GM18508 (cell line): ENCODE data around the gene GABARAP.

Experiments
- ATAC-seq: cut with Tn5 transposase; IDR thresholded peaks from one replicate; pipeline ENCODE4 v1.9.1; 2021; ENCODE audit warnings: moderate number of reproducible peaks; ENCODE audit not compliant: insufficient read depth, unreplicated experiment

Gene GABARAP

DNA sequence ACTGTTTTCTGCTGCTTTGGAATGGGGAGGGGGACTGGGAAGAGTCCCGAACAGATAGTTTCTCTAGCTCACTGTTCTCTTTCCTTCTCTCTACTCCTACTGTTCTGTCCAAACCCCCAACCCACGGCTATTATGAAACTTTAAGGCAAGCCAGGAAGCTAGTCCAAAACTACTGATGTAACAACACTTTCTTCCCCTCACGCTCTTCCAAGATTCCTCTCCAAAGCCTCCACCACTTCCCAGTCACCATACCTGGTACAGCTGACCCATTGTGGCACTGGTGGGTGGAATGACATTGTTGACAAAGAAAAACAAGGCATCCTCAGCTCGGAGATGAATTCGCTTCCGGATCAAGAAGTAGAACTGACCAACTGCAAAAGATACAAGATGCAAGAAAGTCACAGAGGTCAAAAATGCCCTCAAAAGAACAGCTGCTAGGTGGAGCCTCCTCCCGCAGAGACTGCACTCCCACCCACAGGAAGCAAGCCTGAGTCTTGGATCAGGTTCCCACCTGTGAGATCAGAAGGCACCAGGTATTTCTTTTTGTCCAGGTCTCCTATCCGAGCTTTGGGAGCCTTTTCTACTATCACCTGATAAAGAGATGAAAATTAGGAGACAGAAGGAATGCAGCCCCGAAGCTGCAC is 1.0 kb downstream of the GABARAP start:
- ATAC-seq = no peak

DNA sequence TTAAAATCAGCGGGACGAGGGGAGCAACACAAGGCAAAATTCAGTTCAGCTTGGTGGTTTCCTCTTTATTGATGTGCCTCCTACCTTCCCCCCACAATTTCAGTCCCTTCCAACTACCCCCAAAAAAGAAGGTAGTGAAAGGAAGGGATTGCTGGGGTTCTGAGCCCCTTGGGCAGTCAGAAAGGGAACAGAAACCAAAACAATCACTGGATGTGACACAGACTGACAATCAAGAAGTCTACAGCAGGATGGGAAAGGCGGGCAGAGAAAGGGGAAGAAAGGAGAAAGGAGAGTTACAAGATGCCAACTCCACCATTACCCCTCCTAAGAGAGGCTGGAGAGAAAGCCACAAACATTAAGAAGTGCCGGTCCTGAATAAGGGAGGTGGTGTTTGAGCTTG is 1.9 kb downstream of the GABARAP start:
- no peak for ATAC-seq

DNA sequence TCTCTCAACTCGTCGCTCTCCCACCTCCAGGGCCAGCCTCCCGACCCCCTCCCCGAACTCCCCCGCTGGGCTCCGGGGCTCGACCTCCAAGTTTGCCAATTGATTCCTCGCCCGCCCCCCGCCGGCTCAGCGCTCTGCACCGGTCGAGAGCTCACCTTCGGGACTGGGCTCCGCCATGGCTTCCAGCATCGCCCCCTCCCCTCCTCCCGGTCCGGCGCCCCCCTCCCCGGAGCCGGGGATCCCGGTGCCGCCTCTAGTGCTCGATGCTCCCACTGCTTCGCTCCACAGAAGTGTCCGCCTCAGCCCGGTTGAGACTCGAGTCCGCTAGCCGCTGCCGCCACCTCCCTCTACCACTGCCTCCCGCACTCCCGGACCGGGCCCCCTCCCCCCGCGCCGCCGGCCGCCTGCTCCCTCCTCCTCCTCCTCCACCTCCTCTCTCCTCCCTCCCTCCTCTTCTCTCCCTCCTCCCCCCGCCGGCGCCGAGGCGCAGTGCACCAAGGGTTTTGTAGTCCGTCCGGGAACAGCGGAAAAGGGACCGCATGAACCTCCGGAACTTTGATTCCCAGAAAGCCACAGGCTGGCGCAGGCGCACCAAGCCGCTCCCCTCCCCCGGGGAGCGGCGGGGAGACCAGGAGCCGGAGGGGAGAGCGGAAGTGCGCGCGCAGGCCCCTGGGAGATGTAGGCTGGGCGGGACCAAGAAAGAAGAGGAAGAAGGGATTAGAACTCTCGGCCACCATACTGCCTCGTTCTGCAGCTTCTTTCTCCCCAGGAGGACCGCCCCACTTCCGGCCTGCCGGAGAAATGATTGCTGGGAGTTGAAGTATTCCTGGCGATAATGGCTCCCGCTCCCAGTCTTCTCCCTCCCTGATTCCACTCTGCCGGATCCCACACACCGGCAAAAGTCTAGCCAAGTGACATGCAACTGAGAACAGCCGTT is 2.9 kb downstream of the GABARAP start, which contains the start of gene PHF23:
Gene PHF23, minus strand, starts transcription at position 367 of the 937 bp plus-strand sequence. Its CDS starts 178 bp downstream, at position 189.
- no peak for ATAC-seq

DNA sequence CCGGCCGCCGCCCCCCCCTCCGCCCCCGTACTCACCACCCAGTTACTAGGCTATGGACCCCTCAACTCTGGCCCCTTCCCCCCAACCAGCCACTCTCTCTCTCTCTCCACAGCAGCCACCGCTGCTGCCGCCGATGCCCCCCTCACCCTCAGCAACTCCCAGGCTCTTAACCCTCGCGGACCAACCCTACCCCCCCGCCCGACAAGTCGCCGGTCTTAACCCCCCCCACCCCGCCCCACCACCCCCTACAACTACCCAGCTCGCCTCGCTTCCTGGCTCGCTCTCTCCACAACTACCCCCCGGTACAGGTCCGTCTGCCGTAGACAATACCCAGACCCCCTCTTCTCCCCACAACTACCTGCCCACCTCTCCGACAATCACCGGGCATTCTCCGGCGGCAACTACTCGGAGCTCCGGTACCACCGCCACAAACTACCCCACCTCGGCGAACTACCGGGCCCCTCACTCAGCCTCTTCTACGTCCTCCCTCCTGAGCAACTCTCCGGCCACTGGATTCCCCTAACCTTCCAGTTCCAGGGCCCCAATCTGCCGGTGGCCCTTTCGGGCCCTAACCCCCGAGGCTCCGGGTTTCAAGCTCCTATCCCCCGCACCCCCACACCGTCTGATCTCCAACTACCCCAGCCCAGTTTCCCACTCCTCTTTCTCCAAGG is 3.7 kb downstream of the GABARAP start:
- no peak for ATAC-seq

DNA sequence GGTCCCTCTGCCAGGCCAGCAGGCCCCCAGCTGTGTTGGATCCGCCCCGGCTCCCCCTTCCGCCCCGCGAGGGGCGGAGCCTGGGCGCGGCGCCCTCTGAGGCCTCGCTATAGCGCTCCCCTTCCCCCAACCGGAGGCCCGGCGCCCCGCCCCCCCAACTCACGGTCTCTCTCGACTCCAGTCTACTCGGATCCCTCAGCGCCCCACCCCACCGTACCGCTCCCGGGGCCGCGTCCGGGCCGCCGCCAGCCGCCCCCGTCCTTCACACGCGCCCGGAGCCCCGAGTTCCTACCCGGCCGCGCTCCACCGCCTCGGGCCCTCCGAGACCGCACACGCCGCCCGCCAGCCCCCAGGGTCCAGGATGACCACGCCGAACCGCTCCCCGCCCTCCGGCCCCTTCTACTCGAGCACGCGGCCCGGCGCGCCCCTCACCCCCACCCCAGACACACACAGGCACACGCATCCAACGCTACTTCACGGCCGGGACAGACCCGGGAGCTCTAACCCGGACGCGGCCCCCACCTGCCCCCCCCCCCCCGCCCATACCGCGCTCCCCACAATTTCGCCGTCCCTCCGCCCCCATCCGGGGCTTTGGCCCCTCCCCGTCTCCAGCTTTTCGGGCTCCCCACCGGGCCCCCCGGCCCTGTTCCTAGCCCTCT is 4.4 kb downstream of the GABARAP start:
- ATAC-seq = no peak

DNA sequence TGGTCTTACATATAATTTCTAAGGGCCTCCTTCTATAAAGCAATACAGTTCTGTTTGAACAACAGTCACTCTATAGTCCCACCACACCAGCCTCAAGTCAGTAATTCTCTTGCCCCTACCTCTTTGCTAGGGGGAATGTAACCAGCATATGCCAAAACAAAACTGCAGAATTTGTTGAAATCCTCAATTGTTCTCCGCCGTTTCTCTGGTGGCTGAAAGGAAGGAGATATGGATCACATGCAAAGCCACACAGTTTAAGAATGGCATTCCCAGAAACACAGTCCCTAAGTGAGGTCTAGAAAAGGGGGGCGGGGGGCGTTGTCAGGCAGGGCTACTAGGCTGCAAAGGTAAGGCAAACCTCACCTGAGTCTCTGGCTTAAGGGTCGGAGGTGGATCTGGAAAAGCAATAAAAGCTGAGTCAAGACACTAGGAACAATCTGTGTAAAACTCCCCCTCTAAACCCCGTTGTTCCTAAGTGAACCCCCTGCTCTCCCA is 4.9 kb downstream of the GABARAP start:
- no peak for ATAC-seq

DNA sequence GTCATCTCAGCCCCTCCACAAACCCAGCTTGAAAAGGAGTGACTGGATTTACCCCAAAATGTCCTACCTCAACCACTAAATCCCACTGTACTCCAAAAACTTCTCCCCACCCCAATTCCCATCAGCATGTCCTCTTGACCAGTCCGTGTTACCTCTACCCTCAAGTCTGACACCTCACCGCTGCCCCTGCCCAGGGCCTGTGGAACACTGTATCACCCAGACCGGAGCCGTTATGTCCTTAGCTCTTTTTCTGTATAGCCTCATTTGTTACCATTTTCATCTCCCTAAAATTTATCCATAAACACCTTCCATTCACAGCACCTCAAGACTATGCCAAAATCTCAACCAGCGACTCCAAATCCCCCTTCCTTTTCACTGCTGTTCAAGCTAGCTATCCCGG is 5.4 kb downstream of the GABARAP start:
- no peak for ATAC-seq

DNA sequence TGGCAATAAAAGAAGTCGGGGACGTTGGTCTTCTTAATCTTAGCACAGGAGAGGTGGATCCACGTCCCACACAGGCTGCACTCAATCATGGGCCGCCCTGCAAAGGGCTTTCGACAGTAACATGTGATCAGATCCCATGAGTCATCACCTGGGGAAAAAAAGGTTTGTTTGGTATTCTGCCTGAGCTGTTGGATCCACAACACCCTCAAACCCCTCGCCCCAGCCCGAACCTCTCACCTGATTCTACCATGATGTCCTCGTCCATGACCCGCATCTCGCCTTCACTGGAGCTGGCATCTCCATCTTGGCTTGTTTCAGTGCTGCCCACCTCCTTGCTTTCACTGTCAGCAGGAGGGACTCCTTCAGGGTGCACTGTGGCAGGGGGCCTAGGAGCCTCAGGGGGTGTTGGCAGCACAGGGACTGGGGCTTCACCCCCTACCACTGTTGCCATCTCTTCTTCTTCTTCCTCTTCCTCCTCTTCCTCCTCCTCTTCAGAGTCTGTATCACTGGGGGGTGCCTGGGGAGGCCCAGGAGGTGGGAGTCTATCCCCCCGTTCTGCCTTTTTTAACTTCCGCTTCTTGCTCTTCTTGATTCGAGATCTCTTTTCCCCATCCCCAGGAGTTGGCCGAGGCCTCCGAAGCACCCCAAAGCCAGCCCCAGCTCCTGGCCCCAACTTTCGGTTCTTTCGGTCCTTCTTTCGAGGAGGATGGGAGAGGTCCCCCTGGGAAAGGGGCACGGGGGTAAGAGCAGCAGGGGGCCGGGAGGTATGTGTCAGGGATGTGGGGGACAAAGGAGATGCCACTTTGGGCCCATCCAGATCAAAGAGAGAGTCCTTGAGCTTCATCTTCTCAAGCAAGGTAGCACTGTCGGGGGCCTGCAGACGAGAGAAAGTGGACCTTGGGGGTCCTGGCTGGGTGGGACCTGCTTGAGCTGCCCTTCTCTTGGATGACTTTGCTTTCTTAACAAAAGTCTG is 6.3 kb downstream of the GABARAP start:
- no peak for ATAC-seq

DNA sequence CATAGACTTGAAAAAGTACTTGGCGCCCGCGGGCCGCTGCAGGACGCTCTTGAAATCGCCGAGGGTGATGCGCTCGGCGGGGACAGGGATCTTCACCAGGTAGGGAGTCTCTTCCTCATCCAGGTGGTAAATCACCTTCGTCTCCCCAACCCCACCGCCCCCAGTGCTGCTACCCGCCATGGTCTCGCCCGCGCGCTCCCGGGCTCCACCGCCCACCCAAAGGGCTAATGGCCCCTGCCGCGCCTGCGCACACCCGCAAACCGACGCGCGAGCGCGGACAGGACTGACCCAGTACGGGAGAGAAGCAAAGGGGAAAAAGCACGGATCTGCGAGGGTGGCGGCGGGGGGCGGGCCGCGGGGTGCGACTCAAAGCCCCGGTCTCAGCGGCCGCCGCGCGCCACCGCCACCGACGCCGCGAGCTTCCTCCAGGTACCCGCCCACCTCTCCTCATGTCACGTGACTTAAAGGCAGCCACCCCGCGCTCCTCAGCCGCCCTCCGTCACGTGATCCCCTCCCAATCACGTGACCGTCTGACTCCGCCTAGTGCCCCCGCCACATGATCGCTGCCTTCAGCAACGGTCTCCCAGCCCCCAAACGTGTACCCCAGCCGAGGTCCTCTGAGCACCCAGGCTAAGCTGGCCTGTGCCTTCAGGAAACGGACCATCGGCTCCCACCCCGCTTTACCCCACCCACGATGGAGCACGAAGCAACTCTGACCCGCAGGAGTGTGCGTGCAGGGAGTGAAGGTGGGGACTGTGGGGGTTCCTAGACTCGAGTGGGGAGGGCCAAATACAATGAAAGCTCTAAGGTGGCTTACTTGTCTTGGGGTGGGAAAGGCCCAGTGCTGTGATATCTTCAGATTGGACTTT is 7.9 kb downstream of the GABARAP start, which contains the start of gene DVL2:
Gene DVL2, minus strand, starts transcription at position 435 of the 869 bp plus-strand sequence. Its CDS starts 255 bp downstream, at position 180.
- ATAC-seq = no peak

DNA sequence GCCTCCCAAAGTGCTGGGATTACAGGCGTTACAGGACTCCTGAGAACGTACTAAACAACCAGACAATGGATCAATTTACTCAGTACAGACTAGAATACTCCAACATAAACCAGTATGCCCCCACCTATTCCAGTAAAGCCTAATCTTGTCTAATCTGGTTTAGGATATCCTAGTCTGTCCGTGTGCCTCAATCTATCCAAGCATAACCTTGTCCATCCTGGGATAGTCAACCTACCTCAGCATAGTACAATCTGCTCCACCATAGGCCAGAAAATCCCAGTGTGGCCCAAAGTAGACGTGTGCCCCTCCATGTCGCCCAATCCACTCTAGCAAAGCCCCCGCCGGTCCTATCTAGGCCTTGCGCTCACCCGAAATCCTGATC is 8.6 kb downstream of the GABARAP start:
- no peak for ATAC-seq

DNA sequence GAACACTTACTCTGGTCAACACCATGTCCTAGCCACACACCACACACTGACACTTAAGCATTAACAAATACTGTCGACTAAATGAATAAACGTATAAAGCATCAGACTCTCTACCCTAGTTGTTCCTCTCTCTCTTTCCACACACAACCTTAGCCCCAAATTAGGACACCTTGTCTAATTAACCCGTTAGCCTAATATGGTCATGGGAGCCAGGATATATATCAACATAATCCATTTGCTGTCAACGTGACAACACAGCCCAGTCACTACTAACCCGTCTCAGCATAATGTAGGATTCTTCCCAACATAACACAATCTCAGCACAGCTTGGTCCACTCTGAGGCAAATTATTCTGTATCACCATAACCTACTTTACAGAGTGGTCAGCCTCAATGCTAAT is 10.1 kb downstream of the GABARAP start:
- no peak for ATAC-seq

DNA sequence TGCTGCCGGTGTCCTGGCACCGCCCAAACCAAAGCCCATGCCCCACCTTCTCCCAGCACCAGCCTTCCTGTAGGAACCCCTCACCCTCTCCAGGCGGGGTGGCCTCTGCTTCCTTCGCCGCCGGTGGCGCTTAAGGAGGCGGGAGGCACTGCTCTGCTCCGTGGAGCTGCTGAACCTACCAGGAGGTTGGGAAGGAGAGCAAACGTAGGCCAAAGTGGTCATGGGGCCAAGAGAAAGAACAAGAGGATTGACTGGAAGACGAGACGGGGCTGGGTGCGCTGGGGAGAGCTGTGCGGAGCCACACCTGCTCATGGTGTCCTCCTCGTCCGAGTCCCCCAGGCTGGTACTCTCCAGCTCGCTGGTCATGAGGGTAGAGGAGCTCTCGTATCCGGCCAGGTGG is 12.7 kb downstream of the GABARAP start:
- ATAC-seq = no peak

DNA sequence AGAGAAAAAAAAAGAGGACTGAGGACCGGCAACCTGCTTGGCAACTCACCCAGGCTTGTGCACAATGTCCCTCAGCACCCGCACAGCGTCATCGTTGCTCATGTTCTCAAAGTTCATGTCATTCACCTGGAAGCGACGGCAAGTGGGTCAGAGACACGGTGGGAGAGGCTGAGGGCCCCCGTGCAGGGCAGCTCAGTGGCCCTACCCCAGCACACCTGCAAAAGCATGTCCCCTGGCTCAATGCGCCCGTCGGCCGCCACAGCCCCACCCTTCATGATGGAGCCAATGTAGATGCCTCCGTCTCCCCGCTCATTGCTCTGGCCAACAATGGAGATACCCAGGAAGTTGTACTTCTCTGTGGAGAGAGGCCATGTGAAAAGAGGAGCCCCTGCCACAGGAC is 13.3 kb downstream of the GABARAP start:
- ATAC-seq = no peak

DNA sequence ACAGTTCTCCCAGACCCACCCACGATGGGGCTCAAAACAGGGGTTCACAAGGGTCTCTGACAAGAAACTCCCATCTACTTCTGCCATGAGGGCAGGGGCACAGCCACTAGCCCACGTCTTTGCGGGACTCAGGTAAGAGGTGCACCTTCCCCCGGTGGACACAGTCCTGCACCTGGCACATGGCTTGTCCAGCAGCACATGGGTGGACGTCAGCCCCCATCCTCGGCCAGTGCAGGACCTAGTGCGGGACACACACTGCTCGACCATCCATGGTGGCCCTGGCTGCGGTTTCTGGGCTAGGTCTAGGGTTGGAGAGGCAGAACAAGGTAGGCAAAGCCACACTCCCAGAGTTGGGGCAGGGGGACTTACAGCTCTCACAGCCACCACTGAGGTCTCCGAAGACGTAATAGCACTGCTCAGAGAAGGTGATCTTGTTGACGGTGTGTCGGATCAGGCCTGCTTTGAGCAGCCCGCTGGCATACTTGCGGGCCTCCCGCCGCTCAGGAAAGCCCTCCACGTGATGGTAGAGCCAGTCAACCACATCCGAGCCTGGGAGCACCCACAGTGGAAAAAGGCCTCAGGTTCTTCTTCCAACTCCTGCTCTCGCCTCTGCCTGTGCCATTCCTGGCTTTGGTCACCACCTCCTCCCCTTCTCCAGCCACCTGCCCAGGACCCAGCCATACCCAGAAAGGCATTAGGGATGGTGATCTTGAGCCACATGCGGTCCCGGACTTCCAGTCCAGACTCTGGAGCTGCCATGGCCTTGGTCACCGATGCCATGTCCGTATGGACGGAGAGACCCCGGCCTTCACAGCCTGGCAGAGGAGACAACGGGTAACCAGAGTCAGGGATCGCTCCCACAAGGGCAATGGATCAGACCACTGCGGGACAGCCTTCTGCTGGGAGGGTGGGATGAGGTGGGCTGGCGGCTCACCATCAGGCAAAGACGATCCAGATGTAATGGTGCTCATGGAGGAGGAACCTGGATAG is 15.2 kb downstream of the GABARAP start:
- ATAC-seq = no peak

DNA sequence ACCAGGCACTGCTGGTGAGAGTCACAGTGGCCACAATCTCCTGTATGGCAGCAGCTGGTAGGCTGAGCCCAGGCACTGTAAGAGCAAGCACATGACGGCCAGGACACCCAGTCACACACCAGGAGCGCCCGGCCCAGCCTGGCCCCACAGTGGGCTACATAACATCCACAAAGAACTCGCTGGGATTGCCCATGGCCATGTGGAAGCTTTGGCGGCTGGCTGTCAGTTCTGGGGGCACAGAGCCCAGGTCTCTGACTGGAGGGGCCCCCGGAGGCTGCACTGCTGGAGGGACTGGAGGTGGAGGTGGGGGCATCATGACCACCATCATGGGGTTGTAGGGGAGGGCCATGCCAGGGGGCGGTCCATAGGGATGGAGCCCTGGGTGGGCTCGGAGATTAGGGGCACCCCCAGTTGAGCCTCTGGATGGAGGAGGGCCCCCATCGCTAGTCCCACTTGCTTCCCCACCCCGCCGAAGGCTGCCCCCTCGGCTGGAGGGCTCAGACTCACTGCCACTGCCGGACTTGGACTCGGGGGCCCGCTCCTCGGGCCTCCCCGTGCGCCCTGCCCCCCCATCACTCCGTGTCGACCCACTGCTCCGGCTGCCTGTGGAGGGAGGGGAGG is 16.4 kb downstream of the GABARAP start:
- no peak for ATAC-seq

DNA sequence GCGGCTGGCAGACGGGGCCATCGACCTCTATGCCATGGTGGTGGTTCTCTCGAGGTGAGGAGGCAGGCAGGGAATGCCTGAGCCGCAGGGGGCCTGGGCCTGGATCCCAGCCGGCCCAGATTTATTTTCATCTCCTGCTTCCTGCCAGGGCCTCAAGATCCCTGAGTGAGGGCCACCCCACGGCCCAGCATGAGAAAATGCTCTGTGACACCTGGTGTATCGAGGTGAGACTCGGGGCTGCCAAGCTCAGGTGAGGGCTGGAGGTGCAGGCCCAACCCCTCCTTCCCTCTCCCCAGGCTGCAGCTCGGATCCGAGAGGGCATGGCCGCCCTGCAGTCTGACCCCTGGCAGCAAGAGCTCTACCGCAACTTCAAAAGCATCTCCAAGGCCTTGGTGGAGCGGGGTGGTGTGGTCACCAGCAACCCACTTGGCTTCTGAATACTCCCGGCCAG is 17.6 kb downstream of the GABARAP start:
- no peak for ATAC-seq

DNA sequence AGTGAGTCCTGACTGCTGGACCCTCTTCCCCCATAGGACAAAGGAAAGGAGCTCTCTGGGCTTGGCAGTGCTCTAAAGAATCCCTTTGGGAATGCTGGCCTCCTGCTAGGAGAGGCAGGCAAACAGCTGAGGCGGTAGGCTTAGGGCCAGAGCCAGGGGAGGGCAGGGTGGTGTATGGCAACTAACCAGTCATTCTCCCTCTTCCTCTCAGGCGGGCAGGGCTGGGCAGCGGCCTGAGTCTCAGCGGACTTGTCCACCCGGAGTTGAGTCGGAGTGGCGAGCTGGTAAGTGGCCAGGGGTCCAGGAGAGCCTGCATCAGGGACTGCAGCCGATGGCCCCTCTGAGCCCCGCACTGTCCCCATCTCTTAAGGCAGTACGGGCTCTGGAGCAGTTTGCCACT is 18.1 kb downstream of the GABARAP start:
- ATAC-seq = no peak
